Ishikawa (cell line): ENCODE measurements around the gene TAAR6.

Experiments
- CREB1 ChIP-seq: IDR thresholded peaks from 2 replicates; pipeline ENCODE4 v1.6.1; 2012; ENCODE audit warnings: low read depth
- EP300 ChIP-seq: IDR thresholded peaks from 2 replicates; pipeline ENCODE4 v1.6.1; 2012; ENCODE audit warnings: borderline replicate concordance
- FOXM1 ChIP-seq: IDR thresholded peaks from 2 replicates; pipeline ENCODE4 v1.6.1; 2012; ENCODE audit warnings: low read depth, borderline replicate concordance
- NFIC ChIP-seq: IDR thresholded peaks from 2 replicates; pipeline ENCODE4 v1.6.1; 2012
- RAD21 ChIP-seq: IDR thresholded peaks from 2 replicates; pipeline ENCODE4 v1.6.1; 2012; ENCODE audit warnings: low read depth
- REST ChIP-seq: IDR thresholded peaks from 2 replicates; pipeline ENCODE4 v1.6.1; 2012; ENCODE audit warnings: low read depth, mild to moderate bottlenecking
- TAF1 ChIP-seq: IDR thresholded peaks from 2 replicates; pipeline ENCODE4 v1.6.1; 2012; ENCODE audit warnings: low read depth, mild to moderate bottlenecking
- USF1 ChIP-seq: IDR thresholded peaks from 2 replicates; pipeline ENCODE4 v1.6.1; 2012

GRCh38 chr6:132604635-132605152 is 34.6 kb downstream of the TAAR6 start:
- TF ChIP-seq EP300: no peak
- no peak for TF ChIP-seq TAF1
- TF ChIP-seq CREB1: no peak
- TF ChIP-seq USF1: no peak
- no peak for TF ChIP-seq REST
- no peak for TF ChIP-seq RAD21
- TF ChIP-seq FOXM1: no peak
- no peak for TF ChIP-seq NFIC
